Astrocyte (in vitro differentiated cells and primary cell): Measurements from ENCODE around the gene GPRC5D. TPM values are rescaled to one million over a fixed set of nuclear protein-coding genes. Genes with fewer than 3 reads are reported as not detected.
A peak's percentile ranks its signal among the peaks of the same experiment; 100 is the strongest.

Experiments
- DNase-seq: peaks from one replicate; pipeline ENCODE4 v3.0.0-alpha.2; 2010; ENCODE audit warnings: low read depth
- FAIRE-seq: peaks from 2 replicates; lab custom pipeline; 2011; peaks lifted over from hg19 to GRCh38; lab: Jason Lieb, UNC
- H2AFZ ChIP-seq: 2 replicates; pipeline ENCODE4 v1.6.0; 2012; ENCODE audit warnings: low read depth, low read length, inconsistent platforms
- H3K27ac ChIP-seq: 2 replicates; pipeline ENCODE4 v1.5.1; 2011; ENCODE audit warnings: low read depth, low read length, inconsistent platforms
- H3K27me3 ChIP-seq: 2 replicates; pipeline ENCODE4 v1.6.0; 2011; ENCODE audit warnings: low read length, inconsistent platforms; ENCODE audit not compliant: insufficient read depth
- H3K36me3 ChIP-seq: 2 replicates; pipeline ENCODE4 v1.5.1; 2011; ENCODE audit warnings: low read length, inconsistent platforms; ENCODE audit not compliant: insufficient read depth
- H3K4me1 ChIP-seq: 2 replicates; pipeline ENCODE4 v1.5.1; 2011; ENCODE audit warnings: low read length, inconsistent platforms; ENCODE audit not compliant: insufficient read depth
- H3K4me2 ChIP-seq: 2 replicates; pipeline ENCODE4 v1.6.0; 2012; ENCODE audit warnings: low read length, inconsistent platforms
- H3K4me3 ChIP-seq: 2 replicates; pipeline ENCODE4 v1.5.1; 2011; ENCODE audit warnings: low read depth, mild to moderate bottlenecking, low read length, inconsistent platforms; ENCODE audit not compliant: insufficient read depth
- H3K79me2 ChIP-seq: 2 replicates; pipeline ENCODE4 v1.6.0; 2012; ENCODE audit warnings: mild to moderate bottlenecking, low read length, inconsistent platforms; ENCODE audit not compliant: insufficient read depth
- H3K9ac ChIP-seq: 2 replicates; pipeline ENCODE4 v1.6.0; 2012; ENCODE audit warnings: mild to moderate bottlenecking, low read length, inconsistent platforms
- H3K9me3 ChIP-seq: 2 replicates; pipeline ENCODE4 v1.5.1; 2012; ENCODE audit warnings: low read depth, mild to moderate bottlenecking, low read length, inconsistent platforms; ENCODE audit not compliant: insufficient read depth
- H4K20me1 ChIP-seq: 2 replicates; pipeline ENCODE4 v1.6.0; 2012; ENCODE audit warnings: low read length, inconsistent platforms; ENCODE audit not compliant: insufficient read depth
- H3K27ac Mint-ChIP-seq: one replicate; pipeline ENCODE4 v1.8.0; 2021; ENCODE audit warnings: mild to moderate bottlenecking, mixed read lengths; ENCODE audit not compliant: unreplicated experiment
- H3K27me3 Mint-ChIP-seq: one replicate; pipeline ENCODE4 v1.8.0; 2021; ENCODE audit warnings: low read depth, mixed read lengths; ENCODE audit not compliant: unreplicated experiment
- H3K36me3 Mint-ChIP-seq: one replicate; pipeline ENCODE4 v1.8.0; 2021; ENCODE audit warnings: low read depth, mixed read lengths; ENCODE audit not compliant: unreplicated experiment
- H3K4me1 Mint-ChIP-seq: one replicate; pipeline ENCODE4 v1.8.0; 2021; ENCODE audit warnings: low read depth, mixed read lengths; ENCODE audit not compliant: unreplicated experiment
- H3K4me3 Mint-ChIP-seq: one replicate; pipeline ENCODE4 v1.8.0; 2021; ENCODE audit warnings: mild to moderate bottlenecking, moderate library complexity, mixed read lengths; ENCODE audit not compliant: unreplicated experiment
- H3K9me3 Mint-ChIP-seq: one replicate; pipeline ENCODE4 v1.8.0; 2021; ENCODE audit warnings: mild to moderate bottlenecking, mixed read lengths; ENCODE audit not compliant: unreplicated experiment
- EZH2 ChIP-seq: IDR thresholded peaks from 2 replicates; pipeline ENCODE4 v1.6.1; 2012; ENCODE audit warnings: mild to moderate bottlenecking, low read length, inconsistent platforms; ENCODE audit not compliant: insufficient read depth
- total RNA-seq: library from RNA; stranded (reverse); gene quantifications from 2 replicates; pipeline ENCODE4 v1.2.1, GENCODE V29; 2021
- TF ChIP-seq, protein P1 (sequence below): IDR thresholded peaks from 2 replicates; pipeline ENCODE4 v1.5.1; 2011; ENCODE audit warnings: low read depth, mild to moderate bottlenecking, inconsistent platforms, low read length, moderate library complexity; ENCODE audit not compliant: insufficient read depth

Gene GPRC5D
- total RNA-seq, 1 donor from 2014 or later = not detected

GRCh38 chr12:13000616-13000924 is 48.6 kb upstream of the GPRC5D start:
- peaks cover 3% of the 10 kb centered on the region for H3K27me3 Mint-ChIP-seq
- no peak for FAIRE-seq
- H3K9ac ChIP-seq = peak overlapping the region; percentile 90
- no peaks in the 10 kb centered on the region for H3K9me3 Mint-ChIP-seq
- H3K9me3 ChIP-seq = no peaks in the 10 kb centered on the region
- H3K27ac Mint-ChIP-seq = peak overlapping the region; percentile 59
- DNase-seq = no peak
- H3K36me3 ChIP-seq = no peaks in the 10 kb centered on the region
- H3K27me3 ChIP-seq = no peaks in the 10 kb centered on the region
- H3K4me1 ChIP-seq = peaks cover 20% of the 10 kb centered on the region
- H3K79me2 ChIP-seq = peaks cover 15% of the 10 kb centered on the region
- H3K4me3 ChIP-seq = peak overlapping the region; percentile 80
- peak overlapping the region; percentile 69 for H2AFZ ChIP-seq
- peak overlapping the region; percentile 84 for H3K27ac ChIP-seq
- TF ChIP-seq, protein P1, sequence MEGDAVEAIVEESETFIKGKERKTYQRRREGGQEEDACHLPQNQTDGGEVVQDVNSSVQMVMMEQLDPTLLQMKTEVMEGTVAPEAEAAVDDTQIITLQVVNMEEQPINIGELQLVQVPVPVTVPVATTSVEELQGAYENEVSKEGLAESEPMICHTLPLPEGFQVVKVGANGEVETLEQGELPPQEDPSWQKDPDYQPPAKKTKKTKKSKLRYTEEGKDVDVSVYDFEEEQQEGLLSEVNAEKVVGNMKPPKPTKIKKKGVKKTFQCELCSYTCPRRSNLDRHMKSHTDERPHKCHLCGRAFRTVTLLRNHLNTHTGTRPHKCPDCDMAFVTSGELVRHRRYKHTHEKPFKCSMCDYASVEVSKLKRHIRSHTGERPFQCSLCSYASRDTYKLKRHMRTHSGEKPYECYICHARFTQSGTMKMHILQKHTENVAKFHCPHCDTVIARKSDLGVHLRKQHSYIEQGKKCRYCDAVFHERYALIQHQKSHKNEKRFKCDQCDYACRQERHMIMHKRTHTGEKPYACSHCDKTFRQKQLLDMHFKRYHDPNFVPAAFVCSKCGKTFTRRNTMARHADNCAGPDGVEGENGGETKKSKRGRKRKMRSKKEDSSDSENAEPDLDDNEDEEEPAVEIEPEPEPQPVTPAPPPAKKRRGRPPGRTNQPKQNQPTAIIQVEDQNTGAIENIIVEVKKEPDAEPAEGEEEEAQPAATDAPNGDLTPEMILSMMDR = no peak
- no peak for TF ChIP-seq EZH2
- H3K4me3 Mint-ChIP-seq = peak overlapping the region; percentile 97
- H3K4me2 ChIP-seq = peak overlapping the region; percentile 99
- H4K20me1 ChIP-seq = peaks cover 5% of the 10 kb centered on the region
- H3K4me1 Mint-ChIP-seq = peaks cover 8% of the 10 kb centered on the region
- no peaks in the 10 kb centered on the region for H3K36me3 Mint-ChIP-seq

GRCh38 chr12:12999959-13000615 is 48.1 kb upstream of the GPRC5D start, which contains the start of gene HEBP1:
Gene HEBP1, minus strand, starts transcription at chr12:13000265. Its CDS starts 151 bp downstream, at chr12:13000114.
- FAIRE-seq (no peak), DNase-seq (peak; percentile 68)
- no peaks in the 10 kb centered on the region for H3K36me3 ChIP-seq
- Mint-ChIP-seq H3K4me1 (peaks cover 8% of the 10 kb centered on the region), H3K27ac (peak within 1 kb of the TSS; percentile 91), H3K9me3 (no peaks in the 10 kb centered on the region), H3K36me3 (no peaks in the 10 kb centered on the region), H3K4me3 (peak within 1 kb of the TSS; percentile 97), H3K27me3 (no peaks in the 10 kb centered on the region)
- H3K4me3 ChIP-seq = peak within 1 kb of the TSS; percentile 88
- no peaks in the 10 kb centered on the region for H3K9me3 ChIP-seq
- H3K4me2 ChIP-seq = peak within 1 kb of the TSS; percentile 99
- TF ChIP-seq EZH2 = no peak
- TF ChIP-seq, protein P1 = no peak
- peaks cover 5% of the 10 kb centered on the region for H4K20me1 ChIP-seq
- peaks cover 19% of the 10 kb centered on the region for H3K79me2 ChIP-seq
- no peaks in the 10 kb centered on the region for H3K27me3 ChIP-seq
- H2AFZ ChIP-seq = peak within 1 kb of the TSS; percentile 95
- peak within 1 kb of the TSS; percentile 84 for H3K27ac ChIP-seq
- H3K4me1 ChIP-seq = peaks cover 20% of the 10 kb centered on the region
- peak within 1 kb of the TSS; percentile 90 for H3K9ac ChIP-seq

DNA sequence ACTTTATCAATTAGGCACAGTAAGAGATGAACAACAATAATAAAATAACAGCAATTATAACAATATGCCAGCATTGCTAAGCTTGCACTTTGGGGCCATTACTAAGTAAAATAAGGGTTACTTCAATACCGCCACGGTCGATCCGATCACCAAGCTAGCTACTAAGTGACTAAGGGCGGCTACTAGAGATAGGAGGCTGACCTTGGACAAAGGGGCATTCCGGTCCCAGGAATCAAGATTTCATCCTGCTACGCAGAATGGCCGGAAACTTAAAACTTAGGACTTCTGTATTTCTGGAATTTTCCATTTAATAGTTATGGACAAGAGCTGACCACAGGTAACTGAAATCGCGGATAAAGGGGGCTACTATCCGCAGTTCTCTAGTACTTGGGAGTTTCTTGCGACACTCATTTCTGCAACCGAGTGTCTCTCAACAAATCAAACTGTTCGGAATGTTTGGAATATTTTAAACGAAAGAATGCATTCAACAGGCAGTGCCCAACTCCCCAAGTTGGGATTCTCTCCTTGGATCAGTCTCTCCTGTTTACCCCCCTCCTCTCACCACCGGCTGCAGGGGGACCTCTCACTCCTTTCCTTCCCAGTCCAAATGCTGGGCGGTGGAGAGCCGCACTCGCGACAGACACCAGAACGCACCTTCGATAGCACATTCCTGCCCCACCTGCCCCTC is 47.4 kb upstream of the GPRC5D start:
- Histone ChIP-seq H3K36me3 (no peaks in the 10 kb centered on the region), H4K20me1 (peaks cover 5% of the 10 kb centered on the region), H3K27ac (peak overlapping the region; percentile 49), H3K79me2 (peaks cover 23% of the 10 kb centered on the region), H2AFZ (peak overlapping the region; percentile 95), H3K9me3 (no peaks in the 10 kb centered on the region), H3K4me1 (peaks cover 20% of the 10 kb centered on the region), H3K4me2 (peak overlapping the region; percentile 98), H3K27me3 (no peaks in the 10 kb centered on the region), H3K4me3 (peak overlapping the region; percentile 88), H3K9ac (peak overlapping the region; percentile 87)
- FAIRE-seq = peak; percentile 56
- TF ChIP-seq EZH2 = no peak
- TF ChIP-seq, protein P1 = no peak
- H3K4me1 Mint-ChIP-seq = peaks cover 8% of the 10 kb centered on the region
- H3K36me3 Mint-ChIP-seq = no peaks in the 10 kb centered on the region
- H3K4me3 Mint-ChIP-seq = peak overlapping the region; percentile 97
- H3K27me3 Mint-ChIP-seq = no peaks in the 10 kb centered on the region
- no peaks in the 10 kb centered on the region for H3K9me3 Mint-ChIP-seq
- peak; percentile 9 for DNase-seq
- peak overlapping the region; percentile 91 for H3K27ac Mint-ChIP-seq
